Psoas muscle (tissue), 8 donors: ENCODE data around the gene ZNF791. TPM values are rescaled to one million over a fixed set of nuclear protein-coding genes. Genes with fewer than 3 reads are reported as not detected.

Experiments
- ATAC-seq, 4 donors: fragments of 200-7000 bp; cut with Tn5 transposase; one replicate each; pipeline ENCODE4 v1.9.1; 2020; ENCODE audit warnings: moderate library complexity in 3 of 4, mild to moderate bottlenecking in 2 of 4
- DNase-seq, 2 donors: peaks; one replicate each; pipeline ENCODE4 v3.0.0-alpha.2; 2020
- H3K27ac ChIP-seq: fragments of 200-600 bp; one replicate; pipeline ENCODE4 v1.8.0; 2022
- H3K27me3 ChIP-seq, 3 donors: fragments of 200-600 bp in 1 of 3; one replicate each; pipeline versions ENCODE4 v1.6.1 to v1.8.0; 2013 to 2022; ENCODE audit warnings: low read length in 2 of 3, mild to moderate bottlenecking in 2 of 3, moderate library complexity in 1 of 3; ENCODE audit not compliant: insufficient read depth in 3 of 3
- H3K36me3 ChIP-seq, 2 donors: fragments of 200-600 bp in 1 of 2; one replicate each; pipeline versions ENCODE4 v1.6.1 to v1.8.0; 2013 to 2022; ENCODE audit warnings: low read depth in 1 of 2, mild to moderate bottlenecking in 1 of 2, moderate library complexity in 1 of 2; ENCODE audit not compliant: insufficient read depth in 1 of 2
- H3K4me1 ChIP-seq: fragments of 200-600 bp; one replicate; pipeline ENCODE4 v1.8.0; 2022
- H3K4me3 ChIP-seq: fragments of 200-600 bp; one replicate; pipeline ENCODE4 v1.8.0; 2022; ENCODE audit warnings: mild to moderate bottlenecking
- H3K9me3 ChIP-seq: fragments of 200-600 bp; one replicate; pipeline ENCODE4 v1.8.0; 2022
- CTCF ChIP-seq: fragments of 200-600 bp; IDR thresholded peaks from one replicate; pipeline ENCODE4 v1.8.0; 2022; ENCODE audit warnings: antibody characterized with exemption
- WGBS, 3 donors: extraction: QIAGEN DNeasy Blood & Tissue Kit; methylation state at CpG; one replicate each; pipeline versions ENCODE4 v1.1.6 to v1.1.7; 2013; 5-methylcytosine and 5-hydroxymethylcytosine counted together
- intact Hi-C, 2 donors: fragments of 100-400 bp; cut with DNase I; formaldehyde crosslinking; loops; one replicate each; pipeline versions ENCODE4 v1.11.0 to v1.14.2; 2022
- polyA plus RNA-seq, 3 donors: library from polyadenylated mRNA; stranded (reverse); fragments of 200-250 nt; gene quantifications; one replicate each; pipeline ENCODE4 v1.2.3, GENCODE V29; 2013
- total RNA-seq, 4 donors: library from RNA; stranded (reverse); fragmentation: NEBNext Ultra II Directional in 2 of 4; extraction: Animal tissue kit (Norgen Biotek cat#: 25700) in 2 of 4; gene quantifications; one replicate each; pipeline versions ENCODE4 v1.2.1 to v1.2.4, GENCODE V29; 2021 to 2023
- donor health status: healthy with polysubstance abuse.
- donor health status: DM: no; HTN: no; CAD: no; lungs with moderate emphysema.
- donor health status: Bipolar disorder and iron deficiency.
- donor health status: healthy.
- donor health status: DM: yes; HTN: yes; CAD: no.
- donor health status: DM: no; HTN: no; CAD: no.
- donor health status: DM: no; HTN: no; CAD: no.
- donor health status: DM: yes; HTN: yes; CAD: no.

ZNF791 gene
- total and polyA plus RNA-seq, 7 donors, result 4.1 to 18.9 (median 8.8) TPM

- DNase-seq (no peak), ATAC-seq (no peak)
- Histone ChIP-seq H3K27me3 (no peaks in the 10 kb centered on the region), H3K27ac (no peak overlapping the region), H3K4me1 (no peaks in the 10 kb centered on the region), H3K9me3 (no peaks in the 10 kb centered on the region), H3K36me3 (peaks cover 0 to 28% of the 10 kb centered on the region in 2 donors), H3K4me3 (no peak overlapping the region)
- TF ChIP-seq CTCF, result no peak
- intact Hi-C loops, result no loop called here
- 61 to 70% (median 66%) methylated on average over 37 to 38 of the region's 38 CpGs for WGBS, 3 donors
Observed at GRCh38 chr19:12596927-12597548, 13.7 kb upstream of the ZNF791 start.

GRCh38 chr19:12597594-12597993 is 13.1 kb upstream of the ZNF791 start:
- ATAC-seq (no peak), DNase-seq (no peak)
- 84 to 85% (median 85%) methylated on average over 11 of the region's 11 CpGs for WGBS, 3 donors
- no peak overlapping the region for H3K4me3 ChIP-seq
- no peak for TF ChIP-seq CTCF
- H3K9me3 ChIP-seq, result no peaks in the 10 kb centered on the region
- no peak overlapping the region for H3K27ac ChIP-seq
- intact Hi-C loops, result no loop called here
- no peaks in the 10 kb centered on the region for H3K4me1 ChIP-seq
- H3K36me3 ChIP-seq, result peaks cover 0 to 31% of the 10 kb centered on the region in 2 donors
- H3K27me3 ChIP-seq, result no peaks in the 10 kb centered on the region

- H3K4me1 ChIP-seq, result no peaks in the 10 kb centered on the region
- no peaks in the 10 kb centered on the region for H3K9me3 ChIP-seq
- ATAC-seq, result no peak
- 85 to 95% (median 85%) methylated on average over 1 of the region's 1 CpG for WGBS, 3 donors
- no peak for DNase-seq
- intact Hi-C loops, result no loop called here
- no peaks in the 10 kb centered on the region for H3K27me3 ChIP-seq
- no peak overlapping the region for H3K4me3 ChIP-seq
- no peak for TF ChIP-seq CTCF
- H3K36me3 ChIP-seq, result peaks cover 0 to 69% of the 10 kb centered on the region in 2 donors
- H3K27ac ChIP-seq, result no peak overlapping the region
Observed at GRCh38 chr19:12603714-12604113, 7.0 kb upstream of the ZNF791 start.

GRCh38 chr19:12606796-12607195 is 3.9 kb upstream of the ZNF791 start:
- ATAC-seq (no peak), DNase-seq (no peak)
- no peaks in the 10 kb centered on the region for H3K9me3 ChIP-seq
- intact Hi-C loops, result no loop called here
- H3K4me3 ChIP-seq, result no peak overlapping the region
- WGBS, 3 donors, result 87 to 94% (median 93%) methylated on average over 1 of the region's 1 CpG
- H3K4me1 ChIP-seq, result peaks cover 13% of the 10 kb centered on the region
- no peak overlapping the region for H3K27ac ChIP-seq
- no peak for TF ChIP-seq CTCF
- no peaks in the 10 kb centered on the region for H3K27me3 ChIP-seq
- peaks cover 0 to 61% of the 10 kb centered on the region in 2 donors for H3K36me3 ChIP-seq

- Histone ChIP-seq H3K4me3 (no peak overlapping the region), H3K36me3 (peaks cover 0 to 63% of the 10 kb centered on the region in 2 donors), H3K27me3 (no peaks in the 10 kb centered on the region), H3K9me3 (no peaks in the 10 kb centered on the region), H3K4me1 (peaks cover 22% of the 10 kb centered on the region), H3K27ac (no peak overlapping the region)
- 94 to 96% (median 94%) methylated on average over 3 of the region's 3 CpGs for WGBS, 3 donors
- no peak for TF ChIP-seq CTCF
- DNase-seq (no peak), ATAC-seq (no peak)
- intact Hi-C loops, result no loop called here
Observed at GRCh38 chr19:12607631-12608030, 3.1 kb upstream of the ZNF791 start.
